Omental fat pad (tissue), 4 donors: ENCODE measurements around the gene KIF25. TPM values are rescaled to one million over a fixed set of nuclear protein-coding genes. Genes with fewer than 3 reads are reported as not detected.
"Not testable (repeated sequence)": the region's sequence is repeated elsewhere in the genome, so short reads cannot be mapped to it uniquely, and the experiment has no call there.

ENCODE experiments used
- ATAC-seq: fragments of 150-250 bp; one replicate; pipeline ENCODE4 v1.9.1; 2016; ENCODE audit warnings: mild to moderate bottlenecking, moderate library complexity; ENCODE audit not compliant: low FRiP score
- DNase-seq: peaks from one replicate; pipeline ENCODE4 v3.0.0-alpha.2; 2019; ENCODE audit warnings: low spot score
- CTCF ChIP-seq, 3 donors: fragments of 450-650 bp; IDR thresholded peaks; one replicate each; pipeline ENCODE4 v1.5.1; 2016 to 2017; ENCODE audit warnings: antibody characterized with exemption in 3 of 3, mild to moderate bottlenecking in 3 of 3, moderate library complexity in 2 of 3
- total RNA-seq, 4 donors: library from RNA; depleted of rRNA; stranded (reverse); fragments of >200 nt; gene quantifications; one replicate each; pipeline ENCODE4 v1.1.0, GENCODE V29; 2016

KIF25 gene
- total RNA-seq, 4 donors from 2014 or later, result 0.38 to 0.60 TPM; not detected in 2

- TF ChIP-seq CTCF (IDR thresholded peaks at IDR 0.05), result no peak
- ATAC-seq (no peak), DNase-seq (no peak)
Measured at GRCh38 chr6:167973148-167973885, 24.2 kb upstream of the KIF25 start.

- TF ChIP-seq CTCF (IDR thresholded peaks at IDR 0.05), result no peak
- ATAC-seq (no peak), DNase-seq (no peak)
Measured at GRCh38 chr6:167974640-167975344, 22.7 kb upstream of the KIF25 start.

- no peak for TF ChIP-seq CTCF (IDR thresholded peaks at IDR 0.05)
- DNase-seq (no peak), ATAC-seq (no peak)
Measured at GRCh38 chr6:167975458-167975857, 22.0 kb upstream of the KIF25 start.

GRCh38 chr6:167976116-167976657, 21.3 kb upstream of the KIF25 start:
- not testable (repeated sequence) for DNase-seq, ATAC-seq

- DNase-seq (no peak), ATAC-seq (no peak)
- no peak for TF ChIP-seq CTCF (IDR thresholded peaks at IDR 0.05)
Measured at GRCh38 chr6:167976708-167977107, 20.8 kb upstream of the KIF25 start.

- no peak for TF ChIP-seq CTCF (IDR thresholded peaks at IDR 0.05)
- DNase-seq, result no peak
- no peak for ATAC-seq
Measured at GRCh38 chr6:167977717-167978467, 19.6 kb upstream of the KIF25 start.

- no peak for TF ChIP-seq CTCF (IDR thresholded peaks at IDR 0.05)
- ATAC-seq, result no peak
- no peak for DNase-seq
Measured at GRCh38 chr6:167978607-167979006, 18.9 kb upstream of the KIF25 start.
